Ovary (tissue), 9 donors: Measurements from ENCODE around the gene RPRD1B. TPM values are rescaled to one million over a fixed set of nuclear protein-coding genes. Genes with fewer than 3 reads are reported as not detected.

ENCODE experiments used
- DNase-seq, 5 donors: peaks; one replicate each; pipeline ENCODE4 v3.0.0-alpha.2; 2019 to 2020
- H3K27ac ChIP-seq, 2 donors: fragments of 200-600 bp; one replicate each; pipeline versions ENCODE4 v1.5.1 to v1.8.0; 2019 to 2022
- H3K27me3 ChIP-seq: fragments of 200-600 bp; one replicate; pipeline ENCODE4 v1.8.0; 2022
- H3K36me3 ChIP-seq: fragments of 200-600 bp; sonication (generic); one replicate; pipeline ENCODE4 v1.5.1; 2019
- H3K4me1 ChIP-seq: one replicate; pipeline ENCODE4 v1.8.1; 2013; ENCODE audit warnings: mild to moderate bottlenecking, moderate library complexity; ENCODE audit not compliant: insufficient read depth
- H3K4me3 ChIP-seq: fragments of 200-600 bp; sonication (generic); one replicate; pipeline ENCODE4 v1.5.1; 2017
- H3K9me3 ChIP-seq, 2 donors: fragments of 200-600 bp in 1 of 2; sonication (generic) in 1 of 2; one replicate each; pipeline versions ENCODE4 v1.5.1 to v1.8.1; 2013 to 2019; ENCODE audit warnings: mild to moderate bottlenecking in 1 of 2, moderate library complexity in 1 of 2
- CTCF ChIP-seq, 3 donors: fragments of 450-650 bp in 2 of 3; fragments of 200-600 bp in 1 of 3; IDR thresholded peaks; one replicate each; pipeline versions ENCODE4 v1.5.1 to v1.8.0; 2016 to 2022; ENCODE audit warnings: antibody characterized with exemption in 3 of 3, mild to moderate bottlenecking in 1 of 3
- EP300 ChIP-seq: sonication (generic); formaldehyde crosslinking; IDR thresholded peaks from one replicate; pipeline ENCODE4 v1.6.1; 2017; ENCODE audit warnings: antibody characterized with exemption
- POLR2A ChIP-seq: fragments of 450-650 bp; IDR thresholded peaks from one replicate; pipeline ENCODE4 v1.6.1; 2017; ENCODE audit warnings: antibody characterized with exemption, mild to moderate bottlenecking, moderate library complexity
- WGBS, 3 donors: extraction: QIAGEN DNeasy Blood & Tissue Kit in 1 of 3; methylation state at CpG; one replicate each; pipeline versions ENCODE4 v1.1.5 to v1.1.7; 2013 to 2017; 5-methylcytosine and 5-hydroxymethylcytosine counted together
- intact Hi-C, 4 donors: fragments of 100-400 bp; cut with DNase I; formaldehyde crosslinking; loops; one replicate each; pipeline versions ENCODE4 v1.11.0 to v1.15.1; 2022 to 2023
- polyA plus RNA-seq, 2 donors: library from polyadenylated mRNA; stranded (reverse); fragments of 200-250 nt in 1 of 2; fragments of 350-450 nt in 1 of 2; fragmentation: Illumina TruSeq in 1 of 2; extraction: RNeasy Lipid Tissue Mini Kit (QIAGEN cat#74804) in 1 of 2; gene quantifications; one replicate each; pipeline ENCODE4 v1.2.3, GENCODE V29; 2013 to 2014
- total RNA-seq, 7 donors: library from RNA; depleted of rRNA in 2 of 7; stranded (reverse); fragments of >200 nt in 2 of 7; fragmentation: NEBNext Ultra II Directional in 3 of 7; extraction: Animal tissue kit (Norgen Biotek cat#: 25700) in 3 of 7; gene quantifications; one replicate each; pipeline versions ENCODE4 v1.1.0 to v1.2.4, GENCODE V29; 2016 to 2023
- donor health status: DM: no; HTN: no; CAD: no; lungs with moderate emphysema.
- donor health status: DM: no; HTN: no; CAD: no.
- donor health status: Bipolar disorder and iron deficiency.
- donor health status: DM: yes; HTN: yes; CAD: no.
- donor health status: DM: no; HTN: no; CAD: no.
- donor health status: DM: yes; HTN: yes; CAD: no.

Gene RPRD1B
- total and polyA plus RNA-seq, 9 donors: 12.1 to 45.3 (median 33.4) TPM

- Histone ChIP-seq H3K27me3 (no peaks in the 10 kb centered on the region), H3K4me1 (no peaks in the 10 kb centered on the region), H3K4me3 (no peak overlapping the region), H3K9me3 (no peaks in the 10 kb centered on the region), H3K27ac (no peak overlapping the region), H3K36me3 (no peaks in the 10 kb centered on the region)
- DNase-seq: no peak
- WGBS, 3 donors: 79 to 84% (median 81%) methylated on average over 5 of the region's 5 CpGs
- TF ChIP-seq CTCF (IDR thresholded peaks at IDR 0.05): no peak
- TF ChIP-seq POLR2A: no peak
- TF ChIP-seq EP300: no peak
- intact Hi-C loops: loop anchor here in 3 of 4 donors (5.0 to 10.0 kb wide), 3 partner anchors 104 to 254 kb away; partner anchors contain the start of gene TGM2 (in 1 of the 3)
Measured at GRCh38 chr20:38062890-38063289, 29.3 kb downstream of the RPRD1B start.

GRCh38 chr20:38063911-38064530 is 30.5 kb downstream of the RPRD1B start:
- intact Hi-C loops: loop anchor here in 3 of 4 donors (5.0 to 10.0 kb wide), 3 partner anchors 103 to 253 kb away; partner anchors contain the start of gene TGM2 (in 1 of the 3)
- no peaks in the 10 kb centered on the region for H3K9me3 ChIP-seq
- H3K27ac ChIP-seq: no peak overlapping the region
- no peaks in the 10 kb centered on the region for H3K4me1 ChIP-seq
- DNase-seq: no peak
- H3K36me3 ChIP-seq: no peaks in the 10 kb centered on the region
- no peak for TF ChIP-seq CTCF (IDR thresholded peaks at IDR 0.05)
- TF ChIP-seq EP300: no peak
- TF ChIP-seq POLR2A: no peak
- no peaks in the 10 kb centered on the region for H3K27me3 ChIP-seq
- no peak overlapping the region for H3K4me3 ChIP-seq
- 82 to 84% (median 83%) methylated on average over 7 of the region's 7 CpGs for WGBS, 3 donors

DNA sequence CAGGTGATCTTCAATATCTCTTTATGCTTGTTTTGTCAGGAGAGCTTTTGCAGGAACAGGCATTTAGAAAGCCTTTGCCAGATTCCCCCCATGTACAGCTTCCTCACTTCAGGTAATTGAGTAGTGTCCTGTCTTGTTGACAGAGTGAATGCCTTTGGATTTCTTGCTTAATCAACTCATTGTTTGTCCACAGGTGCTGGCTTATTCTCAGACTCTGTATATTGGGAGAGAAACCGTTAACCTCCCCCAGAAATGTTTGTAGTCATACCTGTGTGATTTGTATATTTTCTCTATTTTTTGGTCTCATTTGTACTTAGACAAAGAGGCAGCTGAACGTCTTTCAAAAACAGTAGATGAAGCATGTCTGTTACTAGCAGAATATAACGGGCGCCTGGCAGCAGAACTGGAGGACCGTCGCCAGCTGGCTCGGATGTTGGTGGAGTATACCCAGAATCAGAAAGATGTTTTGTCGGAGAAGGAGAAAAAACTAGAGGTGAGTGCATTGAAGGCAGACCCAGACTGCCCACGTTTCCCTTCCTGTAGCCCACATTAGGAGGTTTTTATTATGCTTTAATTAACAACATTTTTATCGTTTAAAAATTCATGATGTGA is 32.3 kb downstream of the RPRD1B start:
- H3K9me3 ChIP-seq: no peaks in the 10 kb centered on the region
- H3K27me3 ChIP-seq: no peaks in the 10 kb centered on the region
- H3K4me3 ChIP-seq: no peak overlapping the region
- intact Hi-C loops: loop anchor here in 1 of 4 donors (10.0 kb wide), 1 partner anchor 249 kb away; no protein-coding TSS in a partner anchor
- TF ChIP-seq CTCF (IDR thresholded peaks at IDR 0.05) (no peak), POLR2A (no peak), EP300 (no peak)
- DNase-seq: no peak
- no peaks in the 10 kb centered on the region for H3K36me3 ChIP-seq
- WGBS, 3 donors: 71 to 80% (median 74%) methylated on average over 10 of the region's 10 CpGs
- H3K4me1 ChIP-seq: no peaks in the 10 kb centered on the region
- no peak overlapping the region for H3K27ac ChIP-seq

- Histone ChIP-seq H3K9me3 (no peaks in the 10 kb centered on the region), H3K27me3 (no peaks in the 10 kb centered on the region), H3K27ac (no peak overlapping the region), H3K4me3 (no peak overlapping the region), H3K4me1 (no peaks in the 10 kb centered on the region), H3K36me3 (no peaks in the 10 kb centered on the region)
- intact Hi-C loops: loop anchor here in 1 of 4 donors (10.0 kb wide), 1 partner anchor 248 kb away; no protein-coding TSS in a partner anchor
- TF ChIP-seq EP300 (no peak), POLR2A (no peak), CTCF (IDR thresholded peaks at IDR 0.05) (no peak)
- no peak for DNase-seq
- 56 to 63% (median 58%) methylated on average over 9 of the region's 9 CpGs for WGBS, 3 donors
Measured at GRCh38 chr20:38066969-38067716, 33.6 kb downstream of the RPRD1B start.
